Uterus (tissue), 2 donors: ENCODE data around the gene SLC4A7.

Source experiments
- POLR2A ChIP-seq, 2 donors: fragments of 450-650 bp; IDR thresholded peaks; one replicate each; pipeline ENCODE4 v1.6.1; 2016; ENCODE audit warnings: antibody characterized with exemption in 2 of 2, mild to moderate bottlenecking in 1 of 2, moderate library complexity in 1 of 2
- TF ChIP-seq, protein P1 (sequence below), 4 experiments: fragments of 200-600 bp in 2 of 4; fragments of 450-650 bp in 2 of 4; sonication (generic) in 2 of 4; IDR thresholded peaks; one replicate each; pipeline ENCODE4 v1.5.1; 2016 to 2019; ENCODE audit warnings: antibody characterized with exemption in 4 of 4, mild to moderate bottlenecking in 2 of 4, moderate library complexity in 1 of 4

GRCh38 chr3:27353221-27353620, 131.0 kb downstream of the SLC4A7 start:
- TF ChIP-seq, protein P1, sequence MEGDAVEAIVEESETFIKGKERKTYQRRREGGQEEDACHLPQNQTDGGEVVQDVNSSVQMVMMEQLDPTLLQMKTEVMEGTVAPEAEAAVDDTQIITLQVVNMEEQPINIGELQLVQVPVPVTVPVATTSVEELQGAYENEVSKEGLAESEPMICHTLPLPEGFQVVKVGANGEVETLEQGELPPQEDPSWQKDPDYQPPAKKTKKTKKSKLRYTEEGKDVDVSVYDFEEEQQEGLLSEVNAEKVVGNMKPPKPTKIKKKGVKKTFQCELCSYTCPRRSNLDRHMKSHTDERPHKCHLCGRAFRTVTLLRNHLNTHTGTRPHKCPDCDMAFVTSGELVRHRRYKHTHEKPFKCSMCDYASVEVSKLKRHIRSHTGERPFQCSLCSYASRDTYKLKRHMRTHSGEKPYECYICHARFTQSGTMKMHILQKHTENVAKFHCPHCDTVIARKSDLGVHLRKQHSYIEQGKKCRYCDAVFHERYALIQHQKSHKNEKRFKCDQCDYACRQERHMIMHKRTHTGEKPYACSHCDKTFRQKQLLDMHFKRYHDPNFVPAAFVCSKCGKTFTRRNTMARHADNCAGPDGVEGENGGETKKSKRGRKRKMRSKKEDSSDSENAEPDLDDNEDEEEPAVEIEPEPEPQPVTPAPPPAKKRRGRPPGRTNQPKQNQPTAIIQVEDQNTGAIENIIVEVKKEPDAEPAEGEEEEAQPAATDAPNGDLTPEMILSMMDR (IDR thresholded peaks at IDR 0.05), result no peak
- TF ChIP-seq POLR2A (IDR thresholded peaks at IDR 0.05), result no peak
